HG03280 (cell line): ENCODE results near the gene C1orf159.
"Not testable (repeated sequence)": the region's sequence is repeated elsewhere in the genome, so short reads cannot be mapped to it uniquely, and the experiment has no call there.

Source experiments
- ATAC-seq: cut with Tn5 transposase; IDR thresholded peaks from one replicate; pipeline ENCODE4 v1.9.1; 2021; ENCODE audit warnings: mild to moderate bottlenecking, moderate library complexity; ENCODE audit not compliant: unreplicated experiment

C1orf159 gene

DNA sequence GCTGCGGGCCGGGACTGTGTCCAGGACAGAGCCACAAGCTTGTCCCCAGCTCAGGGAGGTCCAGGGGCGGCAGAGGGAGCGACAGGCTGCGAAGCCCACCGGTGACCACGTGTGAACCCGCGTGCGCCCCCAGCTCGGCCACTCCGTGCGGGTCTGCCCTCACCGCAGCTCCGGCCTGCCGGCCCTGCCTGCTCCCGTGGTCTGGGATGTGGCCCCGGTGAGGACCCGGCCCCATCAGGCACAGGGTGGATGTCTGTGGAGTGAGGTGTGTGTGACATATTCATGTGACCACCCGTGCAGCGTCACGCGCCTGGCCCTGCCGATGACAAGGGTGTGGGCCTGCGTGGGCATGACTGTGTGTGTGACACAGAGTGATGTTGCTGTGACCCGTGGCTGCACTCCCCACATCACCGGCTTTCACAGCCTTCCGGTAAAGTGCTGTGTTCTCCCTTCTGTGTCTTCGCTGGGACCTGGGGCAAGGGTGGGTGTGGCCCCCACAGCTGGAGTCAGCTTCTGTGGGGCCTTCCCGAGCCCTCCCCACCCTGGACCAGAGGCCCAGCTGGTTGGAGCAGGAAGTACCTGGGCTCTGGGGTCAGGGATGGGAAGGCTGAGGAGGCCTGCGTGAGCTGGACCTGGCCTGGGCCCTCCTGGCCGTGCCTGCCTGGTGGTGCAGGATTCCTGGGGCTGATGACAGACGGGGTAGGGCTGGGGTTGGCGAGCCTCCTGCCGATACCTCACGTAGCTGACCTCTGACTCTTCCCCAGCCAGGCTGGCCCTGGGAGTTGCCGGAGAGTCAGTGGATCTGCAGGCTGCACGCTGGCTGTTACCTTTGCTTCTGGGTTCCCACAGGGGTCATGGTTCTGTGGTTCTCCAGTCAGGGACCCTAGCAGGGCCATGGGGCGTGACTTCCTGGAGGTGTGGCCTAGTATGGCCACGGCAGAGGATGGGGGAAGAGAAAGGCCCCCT is 45.9 kb downstream of the C1orf159 start:
- no peak for ATAC-seq

DNA sequence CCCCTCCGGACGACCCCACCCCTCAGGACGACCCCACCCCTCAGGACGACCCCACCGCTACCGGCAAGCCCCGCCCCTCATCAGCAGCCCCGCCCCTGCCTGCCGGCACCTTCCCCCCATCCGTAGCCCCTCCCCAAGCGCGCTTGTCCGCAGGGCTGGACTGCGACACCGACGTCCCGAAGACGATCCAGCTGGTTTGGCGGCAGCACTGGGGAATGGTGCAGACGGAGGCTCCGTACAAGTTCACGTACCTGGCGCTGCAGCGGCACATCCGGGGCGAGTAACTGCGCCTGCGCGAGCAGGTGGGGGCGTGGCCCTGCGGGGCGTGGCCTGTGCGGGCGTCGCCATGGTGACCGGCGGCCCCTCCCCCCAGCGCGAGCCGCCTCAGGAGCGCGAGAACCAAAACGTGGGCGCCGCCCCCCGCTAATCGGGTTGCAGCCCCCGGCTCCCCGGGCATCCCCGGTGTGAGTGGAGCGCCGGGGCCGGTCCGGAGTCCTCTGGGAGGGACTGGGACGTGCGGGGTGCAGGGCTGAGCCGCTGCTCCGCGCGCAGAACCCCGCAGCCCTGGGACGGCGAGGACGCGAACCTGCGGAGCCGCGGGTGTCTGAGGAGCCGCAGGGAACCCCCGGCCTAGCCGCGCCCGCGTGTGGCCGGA is 46.7 kb downstream of the C1orf159 start:
- peak; percentile 58 for ATAC-seq

DNA sequence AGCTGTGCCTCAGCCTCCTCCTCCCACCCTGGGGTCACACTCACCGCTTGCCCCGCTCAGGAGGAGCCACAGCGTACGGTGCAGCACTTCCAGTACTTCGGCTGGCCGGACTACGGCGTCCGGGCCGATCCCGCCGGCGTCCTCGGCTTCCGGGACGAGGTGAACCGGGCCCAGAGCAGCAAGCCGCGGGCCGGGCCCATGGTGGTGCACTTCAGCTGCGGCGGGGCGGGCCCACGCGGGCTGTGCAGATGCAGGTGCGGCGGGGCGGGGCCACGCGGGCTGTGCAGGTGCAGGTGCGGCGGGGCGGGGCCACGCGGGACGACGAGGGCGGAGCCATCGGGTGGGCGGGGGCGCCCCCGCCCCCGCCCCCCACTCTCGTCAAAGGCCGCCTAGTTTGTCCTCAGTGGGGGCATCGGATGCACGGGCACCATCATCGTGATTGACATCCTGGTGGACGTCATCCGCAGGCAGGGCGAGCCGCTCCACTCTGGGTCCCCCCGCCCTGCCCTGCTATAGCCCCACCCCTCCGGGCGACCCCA is 47.3 kb downstream of the C1orf159 start:
- ATAC-seq: peak; percentile 19

DNA sequence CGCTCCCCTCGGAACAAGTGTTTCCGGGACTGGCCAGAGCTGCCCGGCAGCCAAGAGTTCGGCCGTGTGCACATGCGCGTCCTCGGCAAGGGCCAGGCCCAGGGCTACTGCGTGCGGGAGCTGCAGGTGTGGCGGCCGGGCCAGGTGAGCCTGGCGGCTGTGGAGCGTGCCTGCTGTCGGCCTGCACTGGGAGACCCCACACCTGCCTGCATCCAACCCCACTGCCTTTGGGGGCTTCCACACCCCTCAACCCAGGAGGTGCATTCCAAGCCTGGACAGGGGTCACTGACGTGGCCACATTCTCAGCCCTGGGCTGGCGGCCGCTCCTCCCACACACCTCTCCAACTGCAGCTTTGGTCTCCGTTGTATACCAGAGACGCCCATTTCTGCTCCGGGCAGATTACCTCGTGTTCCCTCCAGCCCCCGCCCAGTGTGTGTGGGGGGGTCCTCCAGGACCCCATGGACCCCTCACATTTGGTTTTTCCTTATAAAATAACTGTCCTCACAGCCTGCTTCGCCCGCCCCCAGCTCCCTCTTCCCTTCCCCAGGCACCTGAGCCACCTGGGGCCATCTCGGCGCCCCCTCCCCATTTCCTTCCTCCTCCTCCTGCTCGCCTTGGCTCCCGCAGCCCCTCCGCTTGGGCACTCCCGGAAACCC is 47.9 kb downstream of the C1orf159 start:
- ATAC-seq: no peak

DNA sequence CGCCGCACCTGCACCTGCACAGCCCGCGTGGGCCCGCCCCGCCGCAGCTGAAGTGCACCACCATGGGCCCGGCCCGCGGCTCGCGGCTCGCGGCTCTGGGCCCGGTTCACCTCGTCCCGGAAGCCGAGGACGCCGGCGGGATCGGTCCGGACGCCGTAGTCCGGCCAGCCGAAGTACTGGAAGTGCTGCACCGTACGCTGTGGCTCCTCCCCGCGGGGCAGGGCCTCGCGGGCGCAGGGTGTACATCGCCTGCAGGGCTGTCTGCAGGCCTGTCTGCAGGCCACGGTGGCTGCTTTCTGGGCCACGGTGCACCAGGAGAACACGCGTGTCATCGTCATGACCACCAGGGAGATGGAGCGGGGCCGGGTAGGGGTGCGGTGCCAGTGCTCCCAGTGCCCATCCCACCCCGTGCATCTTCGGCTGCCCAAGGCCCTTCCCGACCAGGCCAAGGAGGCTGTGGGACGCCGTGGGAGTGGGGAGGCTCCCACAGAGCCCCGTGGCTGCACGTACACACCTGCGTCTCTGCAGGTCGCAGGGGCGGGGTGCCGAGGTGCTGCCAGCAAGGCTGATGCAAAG is 48.5 kb downstream of the C1orf159 start:
- no peak for ATAC-seq

DNA sequence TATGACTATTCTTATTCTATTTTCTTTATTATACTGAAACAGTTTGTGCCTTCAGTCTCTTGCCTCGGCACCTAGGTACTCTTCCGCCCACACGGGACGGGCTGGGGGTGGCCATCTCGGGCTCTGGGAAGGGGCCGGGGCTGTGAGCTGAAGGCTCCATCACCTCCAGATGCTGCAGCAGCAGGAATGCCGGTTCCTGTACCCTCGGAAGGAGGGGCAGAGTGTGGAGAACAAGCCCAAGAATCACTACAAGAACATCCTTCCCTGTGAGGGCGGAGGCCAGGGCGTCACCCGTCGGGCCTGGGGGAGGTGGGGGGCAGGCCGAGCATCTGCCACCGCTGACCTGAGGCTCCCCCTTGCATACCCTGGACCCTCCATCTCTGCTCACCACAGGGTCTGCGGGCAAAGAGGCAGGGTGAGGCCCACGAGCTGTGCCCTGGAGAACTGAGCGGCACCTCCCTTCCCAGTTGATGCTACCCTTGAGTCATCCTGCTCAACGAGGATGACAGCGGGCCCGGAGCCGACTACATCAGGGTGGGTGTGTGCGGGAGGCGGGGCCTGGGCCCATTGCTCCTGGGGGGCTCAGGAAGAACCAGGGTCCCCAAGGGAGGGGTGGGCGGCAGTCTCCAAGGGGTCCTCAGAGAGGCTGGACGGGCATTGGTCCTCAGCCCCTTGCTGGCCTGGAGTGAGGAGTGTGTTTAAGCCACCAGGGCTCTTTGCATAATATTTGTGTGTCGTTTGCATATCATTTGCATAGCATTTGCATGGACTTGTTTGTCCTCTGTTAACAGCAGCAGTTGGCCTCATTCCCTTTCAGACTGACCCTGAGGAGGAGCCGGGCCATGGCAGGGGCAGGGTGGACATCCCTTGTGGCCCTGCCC is 49.2 kb downstream of the C1orf159 start:
- ATAC-seq: no peak

DNA sequence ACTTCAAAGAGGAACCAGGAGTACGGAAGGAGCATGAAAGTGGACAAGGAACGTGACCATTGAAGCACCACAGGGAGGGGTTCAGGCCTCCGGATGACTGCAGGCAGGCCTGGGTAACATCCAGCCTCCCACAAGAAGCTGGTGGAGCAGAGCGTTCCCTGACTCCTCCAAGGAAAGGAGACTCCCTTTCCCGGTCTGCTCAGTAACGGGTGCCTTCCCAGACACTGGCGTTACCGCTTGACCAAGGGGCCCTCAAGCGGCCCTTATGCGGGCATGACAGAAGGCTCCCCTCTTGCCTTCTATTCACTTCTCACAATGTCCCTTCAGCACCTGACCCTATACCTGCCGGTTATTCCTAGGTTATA is 50.0 kb downstream of the C1orf159 start:
- not testable (repeated sequence) for ATAC-seq

DNA sequence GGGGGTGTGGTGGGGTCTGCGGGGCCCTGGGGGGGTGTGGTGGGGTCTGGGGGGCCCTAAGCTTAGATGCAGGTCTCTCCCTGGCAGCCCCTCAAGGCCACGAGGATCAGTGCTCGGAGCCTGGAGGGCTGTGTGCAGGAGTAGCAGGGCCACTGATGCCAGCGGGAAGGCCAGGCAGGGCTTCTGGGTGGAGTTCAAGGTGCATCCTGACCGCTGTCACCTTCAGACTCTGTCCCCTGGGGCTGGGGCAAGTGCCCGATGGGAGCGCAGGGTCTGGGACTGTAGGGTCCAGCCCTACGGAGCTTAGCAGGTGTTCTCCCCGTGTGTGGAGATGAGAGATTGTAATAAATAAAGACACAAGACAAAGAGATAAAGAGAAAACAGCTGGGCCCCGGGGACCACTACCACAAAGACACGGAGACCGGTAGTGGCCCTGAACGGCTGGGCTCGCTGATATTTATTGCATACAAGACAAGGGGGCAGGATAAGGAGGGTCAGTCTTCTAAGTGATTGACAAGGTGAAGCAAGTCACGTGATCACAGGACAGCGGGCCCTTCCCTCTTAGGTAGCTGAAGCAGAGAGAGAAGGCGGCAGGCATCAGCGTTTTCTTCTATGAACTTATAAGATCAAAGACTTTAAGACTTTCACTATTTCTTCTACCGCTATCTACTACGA is 50.5 kb downstream of the C1orf159 start:
- no peak for ATAC-seq

DNA sequence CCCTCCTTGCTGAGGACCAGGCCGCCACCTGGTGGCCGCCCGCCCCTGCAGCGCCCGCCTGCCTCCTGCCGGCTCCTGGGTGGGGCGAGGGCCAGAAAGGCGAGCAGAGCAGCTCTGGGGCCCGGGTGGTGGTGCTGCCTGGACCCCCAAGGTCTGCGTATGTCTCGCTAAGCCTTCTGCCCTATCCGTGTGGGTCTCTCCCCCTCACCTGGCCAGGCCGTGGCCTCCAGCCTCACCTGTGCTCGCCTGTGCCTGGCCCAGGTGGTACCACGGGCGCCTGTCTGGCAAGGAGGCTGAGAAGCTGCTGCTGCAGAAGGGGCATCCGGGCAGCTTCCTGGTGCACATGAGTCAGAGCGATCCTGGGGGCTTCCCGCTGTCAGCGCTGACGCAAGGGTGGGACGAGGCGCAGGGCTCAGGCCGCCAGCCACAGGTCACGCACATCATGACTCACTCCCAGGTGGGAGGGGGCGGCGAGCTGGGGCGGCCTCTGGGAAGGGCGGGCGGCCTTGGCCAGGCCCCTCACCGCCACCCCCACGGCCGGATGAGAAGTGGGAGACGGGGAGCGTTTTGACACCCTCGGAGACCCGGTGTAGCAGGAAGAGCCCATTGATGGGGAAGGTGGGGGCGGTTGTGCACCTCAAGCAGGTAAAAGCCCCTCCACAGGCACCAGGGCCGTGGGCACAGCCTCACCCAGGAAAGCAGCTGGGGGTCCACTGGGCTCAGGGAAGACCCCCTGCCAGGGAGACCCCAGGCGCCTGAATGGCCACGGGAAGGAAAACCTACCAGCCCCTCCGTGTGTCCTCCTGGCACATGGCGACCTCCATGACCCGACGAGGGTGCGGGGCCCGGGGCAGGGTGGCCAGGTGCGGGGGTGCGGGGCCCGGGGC is 51.7 kb downstream of the C1orf159 start:
- peak; percentile 48 for ATAC-seq

DNA sequence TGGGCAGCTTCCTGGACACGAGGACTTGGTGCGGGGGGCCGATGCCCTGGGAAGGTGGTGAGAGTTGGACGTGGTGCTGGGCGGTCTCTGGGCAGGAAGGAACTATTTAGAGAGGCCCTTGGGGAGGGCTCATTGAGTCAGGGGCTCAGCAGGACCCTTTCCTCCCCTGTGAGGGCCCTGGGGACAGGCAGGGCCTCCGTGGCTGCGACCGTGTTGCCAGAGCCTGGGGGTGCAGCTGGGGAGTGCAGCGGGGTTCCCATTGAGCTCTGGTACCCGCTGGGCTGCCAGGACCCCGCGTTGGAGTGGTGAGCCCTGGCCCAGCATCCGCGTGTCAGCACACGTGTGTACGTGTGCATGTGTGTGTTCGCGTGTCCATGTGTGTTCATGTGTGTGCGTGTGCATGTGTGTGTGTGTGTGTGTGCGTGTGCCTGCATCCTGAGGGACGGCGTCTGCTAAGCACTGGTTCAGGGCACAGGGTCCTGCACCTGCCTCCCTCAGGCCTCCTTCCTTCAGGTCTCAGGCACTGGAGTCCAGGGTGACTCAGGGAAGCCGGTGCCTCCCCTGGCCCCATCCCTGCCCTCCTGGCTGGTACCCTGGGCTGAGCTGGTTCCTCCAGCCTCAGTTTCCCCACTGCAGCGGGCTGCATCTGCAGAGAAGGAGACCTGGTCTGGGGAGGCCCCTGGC is 52.5 kb downstream of the C1orf159 start:
- ATAC-seq: peak; percentile 1

DNA sequence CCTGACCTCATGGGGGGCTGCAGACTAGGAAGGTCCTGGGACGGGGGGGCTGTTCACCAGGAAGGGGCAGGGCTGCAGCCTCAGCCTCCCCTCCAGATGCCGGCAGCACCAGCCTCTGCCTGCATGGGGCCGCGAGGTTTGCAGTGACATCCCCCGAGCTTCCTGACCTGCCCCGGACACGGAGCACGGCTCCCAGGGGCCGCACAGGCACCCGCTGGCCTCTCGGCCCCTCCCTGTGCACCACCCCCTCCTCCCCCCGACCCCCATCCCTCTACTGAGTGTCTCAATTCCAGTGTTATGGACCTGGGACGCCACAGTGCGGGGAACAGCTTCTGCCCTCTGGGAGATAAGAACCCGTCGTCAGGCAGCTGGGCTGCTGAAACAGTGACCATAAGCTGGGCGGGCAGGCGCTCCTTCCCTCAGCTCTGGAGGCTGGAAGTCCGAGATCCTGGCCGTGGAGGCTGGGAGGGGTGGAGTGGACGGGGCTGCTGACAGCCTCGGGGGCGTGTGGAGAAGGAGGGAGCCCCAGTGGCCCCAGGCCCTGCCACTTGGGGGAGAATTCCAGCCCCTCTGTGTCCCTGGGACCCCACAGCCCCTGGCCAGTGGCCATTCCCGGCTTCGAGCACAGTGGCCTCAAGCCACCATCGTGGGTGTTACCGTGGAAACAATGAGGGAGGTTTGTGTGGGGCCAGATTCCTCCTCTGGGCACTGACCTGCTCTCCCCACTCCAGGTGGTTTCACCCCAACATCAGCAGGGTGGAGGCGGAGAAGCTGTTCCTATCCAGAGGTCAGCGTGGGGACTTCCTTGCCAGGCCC is 53.3 kb downstream of the C1orf159 start:
- ATAC-seq: no peak

DNA sequence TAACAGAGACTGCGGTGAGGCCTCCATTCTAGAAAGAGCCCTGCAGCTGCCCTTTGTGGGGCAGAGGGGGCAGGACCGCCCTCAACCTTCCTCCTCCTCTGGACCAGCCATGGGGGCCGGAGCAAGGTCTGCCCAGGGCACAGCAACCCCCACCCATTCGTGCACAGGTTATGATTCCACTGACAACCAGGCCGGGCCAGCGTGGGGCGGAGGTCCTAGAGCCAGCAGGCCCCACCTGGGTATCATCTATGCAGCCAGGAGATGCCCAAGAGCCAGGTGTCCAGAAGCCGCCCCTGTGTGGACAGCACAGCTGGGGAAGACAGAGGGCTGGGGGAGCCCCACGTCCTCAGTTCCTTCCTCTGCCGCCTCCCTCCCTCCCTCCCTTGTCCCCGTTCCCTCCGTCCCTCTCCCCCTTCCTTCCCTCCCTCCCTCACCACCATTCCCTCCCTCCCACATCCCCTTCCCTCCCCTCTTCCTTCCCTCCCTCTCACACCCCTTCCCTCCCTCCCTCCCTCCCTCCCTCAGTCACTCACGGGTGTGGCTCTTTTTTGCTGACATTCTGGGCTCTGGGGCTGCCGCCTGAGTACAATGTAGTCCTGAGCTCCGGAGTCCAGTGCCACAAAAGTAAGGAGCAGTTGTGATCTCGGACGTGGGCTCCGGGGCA is 54.1 kb downstream of the C1orf159 start:
- ATAC-seq: no peak

DNA sequence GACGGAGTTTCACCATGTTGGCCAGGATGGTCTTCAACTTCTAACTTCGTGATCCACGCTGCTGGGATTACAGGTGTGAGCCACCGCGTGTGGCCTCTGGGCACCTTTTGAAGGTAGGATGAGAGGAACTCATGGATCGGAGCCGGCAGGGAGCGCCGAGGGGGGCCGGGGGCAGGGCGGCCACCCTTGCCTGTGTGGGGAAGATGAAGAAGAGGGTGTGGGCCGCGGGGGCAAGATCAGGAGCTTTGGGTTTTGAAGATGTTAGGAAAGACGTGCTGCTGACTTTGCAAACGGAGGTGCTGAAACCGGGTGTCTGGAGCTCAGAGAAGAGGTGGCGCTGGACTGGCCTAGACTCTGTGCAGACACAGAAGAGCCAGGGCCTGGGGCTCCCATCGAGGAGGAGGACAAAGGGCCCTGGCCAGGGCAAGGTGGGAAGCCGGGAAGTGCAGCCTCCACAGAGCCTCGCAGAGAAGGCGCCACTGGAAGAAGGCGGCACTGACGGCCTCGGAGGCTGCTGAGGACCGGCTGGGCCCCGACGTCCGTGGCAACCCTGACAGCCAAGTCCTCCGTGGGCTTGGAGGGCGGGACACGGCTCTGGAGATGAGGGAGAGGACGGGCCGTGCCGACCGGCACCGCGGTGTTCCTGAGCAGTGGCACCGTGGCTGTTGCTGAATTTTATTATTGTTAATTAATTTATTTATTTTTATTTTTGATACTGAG is 55.4 kb downstream of the C1orf159 start:
- ATAC-seq: no peak

DNA sequence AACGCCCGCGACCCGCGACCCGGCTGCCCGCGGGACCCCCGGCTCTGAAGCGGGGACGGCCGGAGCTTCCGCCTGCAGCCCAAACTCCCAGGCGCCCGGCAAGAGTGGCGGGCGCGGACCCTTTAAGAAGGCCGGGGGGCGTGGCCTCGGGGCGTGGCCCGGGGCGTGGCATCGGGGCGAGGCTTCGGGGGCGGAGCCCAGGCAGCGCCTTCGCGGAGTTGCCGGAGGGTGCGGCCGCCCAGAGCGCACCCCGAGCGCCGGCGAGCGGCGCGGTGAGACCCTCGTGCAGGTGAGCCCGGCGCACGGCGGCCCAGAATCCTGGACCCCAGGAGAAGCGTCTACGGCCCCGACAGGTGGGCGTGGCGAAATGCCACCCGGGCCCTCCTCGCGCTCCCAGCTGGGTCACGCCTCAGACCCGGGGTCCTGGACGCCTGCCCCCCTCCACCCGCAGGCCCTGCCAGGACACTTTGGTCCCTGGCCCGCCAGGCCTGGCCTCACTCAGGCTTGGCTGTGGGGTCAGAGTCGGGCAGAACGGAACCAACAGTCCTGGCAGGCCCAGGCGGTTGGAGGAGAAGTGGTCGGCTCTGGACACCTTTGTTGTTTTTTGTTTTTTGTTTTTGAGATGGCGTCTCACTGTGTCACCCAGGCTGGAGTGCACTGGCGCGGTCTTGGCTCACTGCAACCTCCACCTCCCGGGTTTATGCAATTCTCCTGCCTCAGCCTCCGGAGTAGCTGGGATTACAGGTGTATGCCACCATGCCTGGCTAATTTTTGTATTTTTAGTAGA is 56.2 kb downstream of the C1orf159 start:
- ATAC-seq: peak; percentile 71

DNA sequence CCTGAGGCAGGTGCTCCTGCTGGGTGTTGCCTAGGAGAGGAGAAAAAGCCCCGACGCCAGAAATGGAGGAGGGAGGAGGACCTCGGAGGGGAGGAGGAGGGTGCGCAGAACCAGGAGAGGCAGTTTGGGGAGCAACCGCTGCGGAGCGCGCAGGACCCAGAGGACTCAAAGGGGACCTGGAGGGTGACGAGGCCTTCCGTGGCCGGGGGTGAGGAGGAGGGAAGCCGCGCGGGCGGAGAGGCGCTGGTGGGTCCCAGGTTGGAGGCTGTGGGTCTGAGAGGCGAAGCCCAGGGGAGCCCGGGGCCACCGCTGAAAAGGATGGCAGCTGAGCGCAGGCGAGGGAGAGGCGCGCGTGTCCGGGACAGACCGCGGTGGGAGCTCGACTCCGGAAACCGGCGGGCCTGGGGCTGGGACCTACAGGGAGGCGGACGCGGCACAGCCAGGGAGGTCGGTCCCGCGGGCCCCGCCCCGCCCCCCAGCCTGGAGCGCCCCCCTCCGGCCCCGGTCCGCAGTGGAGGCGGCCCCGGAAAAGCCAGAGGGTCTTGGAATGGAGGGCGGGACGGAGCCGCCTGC is 56.9 kb downstream of the C1orf159 start:
- ATAC-seq: peak; percentile 25
